ENCODE measurements around the gene MPZL2. TPM values are rescaled to one million over a fixed set of nuclear protein-coding genes. Genes with fewer than 3 reads are reported as not detected.
A peak's percentile ranks its signal among the peaks of the same experiment; 100 is the strongest.

MPZL2 gene
- total and polyA plus RNA-seq, 2 of the 13 experiments (the other 11 are each of a cell fraction or from before 2014, with no cell fraction given) = 27.9 to 53.7 TPM

GRCh38 chr11:118212131-118212725 lies 51.9 kb downstream of the MPZL2 start (continued):
- peak; percentile 92 for TF ChIP-seq HNF1B (CRISPR knock-in tag; IDR thresholded peaks at IDR 0.05)
- TF ChIP-seq ZNF562 (CRISPR knock-in tag; IDR thresholded peaks at IDR 0.05; ENCODE audit: borderline replicate concordance) = no peak
- TF ChIP-seq ZNF788 (CRISPR knock-in tag; IDR thresholded peaks at IDR 0.05; ENCODE audit: borderline replicate concordance) = peak; percentile 67; the same call in 1 of the 2 replicates

GRCh38 chr11:118211006-118211405 lies 53.1 kb downstream of the MPZL2 start:
- no peaks in the 10 kb centered on the region for H3K79me2 ChIP-seq (ENCODE audit: insufficient read depth, low read length)
- peak overlapping the region; percentile 65; the same call in 1 of the 2 replicates for H3K9ac ChIP-seq (ENCODE audit: insufficient read depth, low read depth, low read length)
- TF ChIP-seq PHF8 (CRISPR knock-in tag; IDR thresholded peaks at IDR 0.05) (no peak), ZNF749 (CRISPR knock-in tag; IDR thresholded peaks at IDR 0.05; ENCODE audit: borderline replicate concordance) (no peak), NCOA2 (CRISPR knock-in tag; IDR thresholded peaks at IDR 0.05) (no peak), ZNF619 (CRISPR knock-in tag; IDR thresholded peaks at IDR 0.05) (no peak), KLF13 (CRISPR knock-in tag; IDR thresholded peaks at IDR 0.05) (no peak), ZNF24 (IDR thresholded peaks at IDR 0.05) (no peak), DDIT3 (CRISPR knock-in tag; IDR thresholded peaks at IDR 0.05) (no peak), HOXA9 (CRISPR knock-in tag; IDR thresholded peaks at IDR 0.05; ENCODE audit: borderline replicate concordance) (no peak), ELF4 (CRISPR knock-in tag; IDR thresholded peaks at IDR 0.05; ENCODE audit: borderline replicate concordance) (no peak), U2AF1 (optimal IDR thresholded peaks at IDR 0.05; ENCODE audit: low read depth, low read length) (no peak), CAMTA2 (CRISPR knock-in tag; IDR thresholded peaks at IDR 0.05; ENCODE audit: borderline replicate concordance) (no peak), PCBP1 (IDR thresholded peaks at IDR 0.05; ENCODE audit: borderline replicate concordance, low read depth, low read length) (no peak), REPIN1 (CRISPR knock-in tag; IDR thresholded peaks at IDR 0.05; ENCODE audit: borderline replicate concordance, low read depth) (no peak), ZNF335 (CRISPR knock-in tag; IDR thresholded peaks at IDR 0.05) (no peak), ATF4 (CRISPR knock-in tag; IDR thresholded peaks at IDR 0.05) (no peak)
- no peak overlapping the region for H2AFZ ChIP-seq (ENCODE audit: low read length)
- peaks cover 88% of the 10 kb centered on the region for H3K4me1 ChIP-seq (ENCODE audit: insufficient read depth, low read length)
- WGBS (ENCODE audit: low lambda C conversion rate) = 91% methylated on average over 6 of the region's 6 CpGs
- DNase-seq (ENCODE audit: low spot score) (no peak), ATAC-seq (no peak), FAIRE-seq (no peak)
- H4K20me1 ChIP-seq (ENCODE audit: insufficient read depth, low read length) = no peaks in the 10 kb centered on the region
- no peaks in the 10 kb centered on the region for H3K9me3 ChIP-seq (ENCODE audit: low read length)
- ChIA-PET POLR2A (interaction anchor here (2.7 to 4.1 kb wide), 3 partner anchors 9 to 41 kb away, joined by 19 to 49 read pairs (median 23); partner anchors contain the start of gene MPZL3), CTCF (ENCODE audit: low intra/inter-chr PET ratio, low total read pairs) (no interaction called here)
- in situ Hi-C loops (cut with HindIII; ENCODE audit: extremely low pct_ligation_motif_present, low pct_unique_long_range_greater_than_20kb) (no loop called here), intact Hi-C loops (cut with micrococcal nuclease; ENCODE audit: unreplicated experiment) (no loop called here)
- no peaks in the 10 kb centered on the region for H3K36me3 ChIP-seq (replicated peaks in 1 of 2; ENCODE audit: control insufficient read depth in 1 of 2, insufficient read depth in 2 of 2, low read length in 2 of 2)
- H3K27me3 ChIP-seq (ENCODE audit: control insufficient read depth in 1 of 2, insufficient read depth in 2 of 2, low read length in 2 of 2) = no peaks in the 10 kb centered on the region
- H3K4me2 ChIP-seq (ENCODE audit: low read depth, low read length) = no peak overlapping the region
- H3K27ac ChIP-seq (ENCODE audit: extremely low read length, insufficient read depth, low read length) = peak overlapping the region; percentile 95
- no peak overlapping the region for H3K4me3 ChIP-seq (replicated peaks in 1 of 3; ENCODE audit: insufficient read depth in 1 of 3, low read depth in 2 of 3, low read length in 3 of 3)
- no TSS peak for BruUV-seq (replicated peaks)
